HG03045 (cell line): ENCODE data around the gene ZC3H12A.

Experiments used
- ATAC-seq: cut with Tn5 transposase; IDR thresholded peaks from one replicate; pipeline ENCODE4 v1.9.1; 2021; ENCODE audit warnings: mild to moderate bottlenecking, moderate library complexity; ENCODE audit not compliant: unreplicated experiment

ZC3H12A gene

DNA sequence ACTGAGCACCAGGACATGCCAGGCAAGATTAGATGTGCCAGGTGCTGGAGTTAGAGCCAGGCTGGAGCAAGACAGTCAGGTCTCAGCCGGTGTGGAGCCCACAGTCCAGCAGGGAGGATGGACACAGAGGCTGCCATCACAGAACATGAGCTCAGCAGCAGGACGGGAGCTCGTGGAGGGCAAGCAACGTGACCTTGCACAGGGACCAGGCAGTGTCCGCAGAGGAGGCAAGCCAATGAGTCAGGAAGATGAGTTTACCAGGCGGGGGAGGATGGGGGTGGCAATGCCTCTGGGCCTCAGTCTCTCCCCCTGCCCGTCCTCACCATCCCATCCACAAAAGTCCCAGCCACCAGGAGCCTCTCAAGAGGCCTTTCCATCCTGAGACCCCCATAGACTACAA lies 20.7 kb upstream of the ZC3H12A start:
- no peak for ATAC-seq

DNA sequence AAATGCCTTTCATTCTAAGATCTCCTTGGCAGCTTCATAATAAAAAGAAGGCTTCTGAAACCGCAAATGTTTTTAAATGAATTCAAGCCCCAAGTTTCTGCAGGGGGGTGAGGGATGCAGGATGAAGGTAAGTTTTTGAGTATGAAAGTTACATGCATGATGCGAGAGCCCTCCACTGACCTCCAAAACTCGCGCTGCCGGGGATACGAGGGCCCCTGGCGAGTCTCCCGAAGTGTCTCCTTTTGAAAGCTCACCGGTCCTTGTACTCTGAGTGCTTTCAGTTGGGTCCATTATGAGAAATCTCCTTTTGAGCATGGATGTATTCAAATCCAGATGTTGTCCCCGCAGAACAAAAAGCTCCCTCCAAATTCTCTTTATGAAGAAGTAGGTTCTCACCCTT lies 18.9 kb upstream of the ZC3H12A start:
- ATAC-seq, result no peak

GRCh38 chr1:37456614-37457013 lies 17.8 kb upstream of the ZC3H12A start:
- ATAC-seq, result no peak

- no peak for ATAC-seq
Observed at GRCh38 chr1:37458551-37458950, 15.8 kb upstream of the ZC3H12A start.

DNA sequence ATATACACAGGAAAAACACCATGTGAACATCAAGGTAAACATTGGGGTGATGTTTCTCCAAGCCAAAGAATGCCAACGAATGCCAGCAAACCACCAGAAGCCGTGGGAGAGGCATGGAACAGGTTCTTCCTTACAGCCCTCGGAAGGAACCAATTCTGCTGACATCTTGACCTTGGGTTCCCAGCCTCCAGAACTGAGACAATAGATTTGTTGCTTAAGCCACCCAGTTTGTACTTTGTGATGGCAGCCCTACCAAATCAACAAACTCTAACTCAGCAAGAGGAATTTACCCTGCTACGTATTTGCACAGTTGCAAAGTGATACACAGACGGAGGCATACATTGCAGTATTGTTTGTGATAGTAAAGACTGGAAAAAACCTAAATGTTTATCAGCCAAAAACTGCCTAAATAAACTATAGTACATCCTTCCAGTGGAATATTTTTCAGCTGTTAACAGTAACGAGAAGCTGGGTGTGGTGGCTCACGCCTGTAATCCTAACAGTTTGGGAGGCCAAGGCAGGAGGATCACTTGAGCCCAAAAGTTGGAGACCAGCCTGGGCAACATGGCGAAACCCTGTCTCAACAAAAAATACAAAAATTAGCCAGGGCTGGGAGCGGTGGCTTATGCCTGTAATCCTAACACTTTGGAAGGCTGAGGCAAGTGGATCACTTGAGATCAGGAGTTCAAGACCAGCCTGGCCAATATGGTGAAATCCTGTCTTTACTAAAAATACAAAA lies 12.5 kb upstream of the ZC3H12A start:
- ATAC-seq, result no peak

- no peak for ATAC-seq
Observed at GRCh38 chr1:37464443-37464842, 9.9 kb upstream of the ZC3H12A start.

DNA sequence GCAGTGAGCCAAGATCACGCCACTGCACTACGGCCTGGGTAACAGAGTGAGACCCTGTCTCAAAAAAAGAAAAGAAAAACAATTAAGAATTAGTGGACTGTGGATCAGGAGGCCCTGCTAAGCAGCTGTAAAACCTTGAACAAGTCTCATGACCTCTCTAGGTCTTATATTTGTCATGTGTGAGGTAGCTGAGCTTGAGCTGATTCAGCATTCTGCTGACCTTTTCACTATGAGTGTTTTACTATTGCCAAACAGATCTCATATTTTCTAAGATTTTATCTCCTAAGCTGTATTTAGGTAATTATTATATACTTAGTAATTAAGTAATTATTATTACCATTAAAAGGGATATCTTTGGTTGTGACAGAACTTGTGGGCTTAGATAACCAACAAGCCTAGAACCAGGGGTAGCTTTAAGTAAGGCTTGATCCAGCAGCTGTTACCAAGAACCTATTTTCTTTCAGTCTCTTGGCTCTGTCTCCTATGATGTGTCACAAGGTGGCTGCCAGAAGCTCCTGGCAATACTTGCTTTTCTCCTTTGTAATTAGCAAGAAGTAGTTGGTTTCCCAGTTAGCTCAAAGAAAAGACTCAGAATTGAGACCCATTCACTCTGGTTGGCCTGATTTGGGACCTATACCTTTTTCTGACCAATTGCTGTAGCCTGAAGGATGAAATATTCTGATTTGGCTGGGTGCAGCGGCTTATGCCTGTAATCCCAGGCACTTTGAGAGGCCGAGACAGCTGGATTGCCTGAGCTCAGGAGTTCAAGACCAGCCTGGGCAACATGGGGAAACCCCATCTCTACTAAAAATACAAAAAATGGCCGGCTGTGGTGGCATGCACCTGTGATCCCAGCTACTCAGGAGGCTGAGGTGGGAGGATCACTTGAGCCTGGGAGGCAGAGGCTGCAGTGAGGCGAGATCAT lies 8.5 kb upstream of the ZC3H12A start:
- no peak for ATAC-seq

DNA sequence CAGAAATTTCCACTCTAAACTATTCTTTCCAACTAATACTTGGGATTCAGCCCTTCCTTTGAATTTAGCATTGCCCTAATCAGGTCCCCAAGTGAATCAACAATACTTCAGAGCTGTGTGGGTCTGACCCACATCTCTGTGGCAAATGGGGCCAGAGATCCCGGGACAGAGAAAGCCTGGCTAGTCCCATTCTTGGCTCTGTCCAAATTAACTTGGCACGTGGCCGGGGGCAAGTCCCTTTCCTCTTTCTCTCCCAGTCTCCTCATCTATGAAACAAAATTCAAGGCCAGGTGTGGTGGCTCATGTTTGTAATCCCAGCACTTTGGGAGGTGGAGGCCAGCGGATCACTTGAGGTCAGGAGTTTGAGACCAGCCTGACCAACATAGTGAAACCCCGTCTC lies 6.3 kb upstream of the ZC3H12A start:
- no peak for ATAC-seq

- ATAC-seq, result no peak
Observed at GRCh38 chr1:37469386-37469785, 5.0 kb upstream of the ZC3H12A start.

DNA sequence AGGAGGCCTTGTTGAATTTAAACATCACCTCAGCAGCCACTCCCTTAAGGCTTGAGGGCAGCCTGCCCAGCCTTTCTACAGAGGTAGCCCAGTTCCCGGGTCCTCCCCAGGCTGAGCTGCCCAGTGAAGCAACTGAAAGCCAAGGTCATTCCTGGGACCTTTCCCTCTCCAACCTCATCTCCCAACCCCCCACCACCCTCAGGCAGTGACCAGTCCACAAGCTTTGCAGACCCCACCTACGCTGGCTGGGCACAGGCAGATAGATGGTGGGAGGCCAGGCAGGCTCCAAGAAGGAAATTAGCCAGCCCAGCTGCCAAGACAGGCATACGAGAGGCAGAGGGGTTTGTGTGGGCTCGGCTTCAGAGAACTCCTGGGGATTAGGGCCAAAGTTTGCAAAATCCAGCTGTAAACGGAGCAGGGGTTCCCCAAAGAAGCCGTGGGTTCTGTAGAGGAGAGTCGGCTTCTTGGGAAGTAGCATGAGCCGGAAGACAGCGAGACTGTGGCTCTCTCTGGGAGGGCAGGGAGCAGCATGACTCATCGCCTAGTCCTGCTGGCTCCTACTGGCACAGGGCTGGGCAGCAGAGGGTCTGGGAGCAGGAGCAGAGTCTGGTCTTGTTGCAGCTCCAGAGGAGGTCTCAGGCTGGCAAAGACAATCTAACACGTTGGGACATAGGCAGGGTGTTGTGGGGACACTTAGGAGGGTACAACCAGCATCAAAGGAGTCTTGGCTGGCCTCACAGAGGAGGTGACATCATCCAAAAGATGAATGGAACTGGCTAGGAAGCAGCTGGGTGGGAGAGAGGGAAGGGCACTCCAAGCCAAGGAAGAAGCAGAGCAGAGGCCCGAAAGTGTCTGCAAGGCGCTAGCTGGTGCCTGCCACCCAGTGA lies 2.8 kb upstream of the ZC3H12A start:
- no peak for ATAC-seq

- ATAC-seq, result no peak
Observed at GRCh38 chr1:37472281-37472680, 2.1 kb upstream of the ZC3H12A start.

GRCh38 chr1:37472994-37473393 lies 1.4 kb upstream of the ZC3H12A start:
- no peak for ATAC-seq

GRCh38 chr1:37473431-37474045 lies 842 bp upstream of the ZC3H12A start:
- no peak for ATAC-seq

GRCh38 chr1:37474697-37475379 lies 458 bp downstream of the ZC3H12A start:
- peak; percentile 5 for ATAC-seq

GRCh38 chr1:37475380-37476086 lies 1.2 kb downstream of the ZC3H12A start:
- no peak for ATAC-seq

GRCh38 chr1:37476087-37476452 lies 1.7 kb downstream of the ZC3H12A start:
- no peak for ATAC-seq

DNA sequence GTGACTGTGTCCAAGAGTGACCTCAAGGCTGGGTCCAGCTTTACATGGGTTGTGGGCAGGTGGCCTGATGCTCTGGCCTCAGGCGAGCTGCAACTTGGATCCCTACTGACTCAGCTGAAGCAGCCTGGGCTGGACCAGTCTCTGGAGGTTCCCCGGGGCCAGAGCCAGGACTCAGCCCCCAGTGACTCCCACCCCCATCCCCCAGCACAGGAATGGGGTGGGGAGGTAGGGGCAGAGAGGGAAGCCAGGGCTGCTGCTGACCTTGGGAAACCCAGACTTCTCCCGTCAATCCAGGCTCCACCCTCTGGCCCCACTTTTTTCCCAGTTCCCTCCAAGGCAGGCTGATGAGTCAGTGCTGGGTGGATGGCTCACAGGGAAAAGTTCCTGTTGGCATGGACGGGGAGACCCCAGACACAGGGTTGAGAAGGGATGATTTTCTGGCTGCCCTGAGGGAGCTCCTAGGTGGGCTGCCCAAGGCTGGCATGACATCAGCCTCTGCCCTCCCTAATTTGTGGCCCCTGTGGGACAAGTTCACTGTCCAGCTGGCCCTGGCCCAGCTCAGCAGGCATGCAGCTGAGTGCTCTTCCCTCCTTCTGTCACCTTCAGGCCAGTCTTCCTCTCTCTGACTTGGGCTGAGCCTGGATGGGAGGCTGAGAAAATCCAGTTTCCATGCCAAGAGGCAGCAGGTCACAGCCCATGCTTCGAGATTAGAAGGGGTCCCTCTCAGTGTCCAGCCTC lies 2.2 kb downstream of the ZC3H12A start:
- ATAC-seq, result no peak

GRCh38 chr1:37477198-37477931 lies 3.0 kb downstream of the ZC3H12A start:
- ATAC-seq, result peak; percentile 37
